ENCODE measurements around the gene LTB4R2. TPM values are rescaled to one million over a fixed set of nuclear protein-coding genes. Genes with fewer than 3 reads are reported as not detected.

LTB4R2 gene
- total and polyA plus RNA-seq, 2 of the 8 experiments (the other 6 are each of a cell fraction or from before 2014, with no cell fraction given) = 5.3 to 6.7 TPM

DNA sequence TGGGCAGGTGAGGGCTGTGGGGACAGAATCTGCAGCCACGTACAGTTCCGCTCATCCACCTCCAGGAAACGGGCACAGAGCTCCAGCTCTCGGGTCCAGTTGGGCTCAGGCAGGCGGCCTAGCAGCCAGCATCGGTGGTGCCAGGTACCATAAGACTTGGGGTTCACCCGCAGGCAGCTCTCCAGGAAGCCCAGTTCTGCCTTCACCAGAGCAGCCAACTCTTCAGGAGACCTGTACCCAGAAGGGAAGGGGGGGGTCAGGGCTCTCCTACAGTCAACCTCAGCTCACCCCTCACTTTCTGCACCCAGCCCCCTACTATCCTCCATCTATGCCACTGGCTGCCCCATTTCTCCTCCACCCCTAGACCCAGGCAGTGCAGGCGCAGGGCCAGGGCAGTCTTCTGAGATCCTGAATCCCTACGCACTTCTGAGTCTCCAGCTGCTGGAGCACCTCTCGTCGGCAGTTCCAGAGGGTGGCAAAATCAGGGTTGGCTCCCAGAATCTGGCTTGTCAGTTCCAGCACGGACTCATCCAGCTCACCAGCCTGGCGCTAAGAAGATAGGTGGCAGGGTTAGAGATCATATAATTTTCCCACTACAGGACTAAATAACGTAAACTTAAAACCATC, 39.9 kb upstream of the LTB4R2 start:
- POLR2A ChIA-PET (ENCODE audit: partially characterized antibody) = interaction anchor here (0.8 to 3.8 kb wide), 15 partner anchors 8 to 134 kb away, joined by 3 to 26 read pairs (median 8); partner anchors contain the start of genes CHMP4A, GMPR2, PSME1 and TINF2
- peak overlapping the region; percentile 55 to 97; a peak in 1 of 4 replicates for H3K4me2 ChIP-seq (ENCODE audit: insufficient read depth in 1 of 2, low read depth in 2 of 2, low read length in 2 of 2)
- no peak for TF ChIP-seq KDM1A (IDR thresholded peaks at IDR 0.05; ENCODE audit: borderline replicate concordance, low read length)
- TF ChIP-seq, protein P1, sequence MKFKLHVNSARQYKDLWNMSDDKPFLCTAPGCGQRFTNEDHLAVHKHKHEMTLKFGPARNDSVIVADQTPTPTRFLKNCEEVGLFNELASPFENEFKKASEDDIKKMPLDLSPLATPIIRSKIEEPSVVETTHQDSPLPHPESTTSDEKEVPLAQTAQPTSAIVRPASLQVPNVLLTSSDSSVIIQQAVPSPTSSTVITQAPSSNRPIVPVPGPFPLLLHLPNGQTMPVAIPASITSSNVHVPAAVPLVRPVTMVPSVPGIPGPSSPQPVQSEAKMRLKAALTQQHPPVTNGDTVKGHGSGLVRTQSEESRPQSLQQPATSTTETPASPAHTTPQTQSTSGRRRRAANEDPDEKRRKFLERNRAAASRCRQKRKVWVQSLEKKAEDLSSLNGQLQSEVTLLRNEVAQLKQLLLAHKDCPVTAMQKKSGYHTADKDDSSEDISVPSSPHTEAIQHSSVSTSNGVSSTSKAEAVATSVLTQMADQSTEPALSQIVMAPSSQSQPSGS (IDR thresholded peaks at IDR 0.05; ENCODE audit: low read length) = no peak

More for the DNA sequence above, 39.9 kb upstream of the LTB4R2 start:
- Histone ChIP-seq H3K79me2 (ENCODE audit: control insufficient read depth in 1 of 2, insufficient read depth in 2 of 2, low read length in 2 of 2) (no peaks in the 10 kb centered on the region), H2BK5ac (ENCODE audit: low read depth, low read length) (0 out of 2 replicates have a peak overlapping the region, but pooled peaks have one; percentile 44), H3K36me3 (ENCODE audit: control insufficient read depth in 2 of 4, insufficient read depth in 4 of 4, low read length in 3 of 4) (no peaks in the 10 kb centered on the region; a peak in 3 of 8 replicates), H3K14ac (ENCODE audit: insufficient read length) (no peak overlapping the region), H3K18ac (ENCODE audit: extremely low read depth, low read length) (no peak overlapping the region), H3K23ac (ENCODE audit: insufficient read length) (no peak overlapping the region), H2BK15ac (ENCODE audit: low read length) (no peak overlapping the region), H3K27me3 (replicated peaks in 1 of 4; ENCODE audit: control insufficient read depth in 3 of 4, extremely low read depth in 1 of 4, insufficient read depth in 3 of 4, low read length in 3 of 4) (no peaks in the 10 kb centered on the region; a peak in 1 of 7 replicates), H2BK120ac (replicated peaks; ENCODE audit: low read depth, low read length) (no peak overlapping the region), H2AK5ac (ENCODE audit: low read depth, low read length) (no peak overlapping the region), H3K79me1 (ENCODE audit: low read depth, low read length) (no peaks in the 10 kb centered on the region), H2BK20ac (ENCODE audit: low read length) (no peak overlapping the region), H2AFZ (ENCODE audit: low read length) (no peak overlapping the region), H4K91ac (replicated peaks; ENCODE audit: insufficient read length, low read length) (no peak overlapping the region), H3K27ac (ENCODE audit: low read depth, low read length) (no peak overlapping the region), H3K4me1 (replicated peaks in 1 of 4; ENCODE audit: control insufficient read depth in 3 of 4, insufficient read depth in 4 of 4, low read length in 3 of 4) (peaks cover 0 to 4% (median 2%) of the 10 kb centered on the region in 4 experiments; a peak in 4 of 7 replicates), H3K9ac (replicated peaks in 1 of 4; ENCODE audit: extremely low read depth in 1 of 4, low read depth in 3 of 4, low read length in 3 of 4) (no peak overlapping the region), H3K23me2 (ENCODE audit: low read depth, low read length) (peaks cover 5% of the 10 kb centered on the region), H3K56ac (replicated peaks; ENCODE audit: insufficient read length, low read depth, low read length) (no peak overlapping the region), H4K8ac (ENCODE audit: extremely low read depth, insufficient read depth, low read length) (peak overlapping the region; percentile 78; the same call in 1 of the 2 replicates), H4K5ac (ENCODE audit: insufficient read length, low read depth, low read length) (no peak overlapping the region), H3K4me3 (ENCODE audit: extremely low read depth in 1 of 4, insufficient read depth in 2 of 4, low read depth in 3 of 4, low read length in 4 of 4) (no peak overlapping the region; a peak in 1 of 8 replicates), H4K20me1 (replicated peaks in 1 of 2; ENCODE audit: control insufficient read depth in 1 of 2, insufficient read depth in 2 of 2, low read length in 2 of 2) (peaks cover 0 to 2% of the 10 kb centered on the region in 2 experiments), H2BK12ac (ENCODE audit: low read depth, low read length) (no peak overlapping the region), H3K4ac (replicated peaks; ENCODE audit: insufficient read length, low read depth, low read length) (no peak overlapping the region), H3K9me3 (ENCODE audit: insufficient read depth in 2 of 2, low read depth in 1 of 2, low read length in 1 of 2) (no peaks in the 10 kb centered on the region)
- 94% methylated on average over 14 of the region's 14 CpGs; no CpG with 5 or more reads in 1 of the 2 experiments for WGBS, 2 experiments (ENCODE audit: extremely low coverage in 1 of 2, insufficient coverage in 1 of 2, insufficient read length in 1 of 2, insufficient replicate concordance in 2 of 2, low coverage in 1 of 2, low lambda C conversion rate in 2 of 2, missing lambda C conversion rate in 1 of 2)
- CTCF ChIA-PET (ENCODE audit: partially characterized antibody) = interaction anchor here (1.0 to 8.6 kb wide), 16 partner anchors 11 to 213 kb away, joined by 3 to 94 read pairs (median 6); partner anchors contain the start of genes CIDEB, DHRS1, GMPR2 and IRF9
- DNase-seq (ENCODE audit: low read depth in 1 of 2, low spot score in 2 of 2) (no peak), FAIRE-seq (no peak)
